ENCODE data around the gene ATG2A. TPM values are rescaled to one million over a fixed set of nuclear protein-coding genes. Genes with fewer than 3 reads are reported as not detected.

The ATG2A gene
- total and polyA plus RNA-seq, 12 donors, result 3.6 to 43.5 (median 33.1) TPM

DNA sequence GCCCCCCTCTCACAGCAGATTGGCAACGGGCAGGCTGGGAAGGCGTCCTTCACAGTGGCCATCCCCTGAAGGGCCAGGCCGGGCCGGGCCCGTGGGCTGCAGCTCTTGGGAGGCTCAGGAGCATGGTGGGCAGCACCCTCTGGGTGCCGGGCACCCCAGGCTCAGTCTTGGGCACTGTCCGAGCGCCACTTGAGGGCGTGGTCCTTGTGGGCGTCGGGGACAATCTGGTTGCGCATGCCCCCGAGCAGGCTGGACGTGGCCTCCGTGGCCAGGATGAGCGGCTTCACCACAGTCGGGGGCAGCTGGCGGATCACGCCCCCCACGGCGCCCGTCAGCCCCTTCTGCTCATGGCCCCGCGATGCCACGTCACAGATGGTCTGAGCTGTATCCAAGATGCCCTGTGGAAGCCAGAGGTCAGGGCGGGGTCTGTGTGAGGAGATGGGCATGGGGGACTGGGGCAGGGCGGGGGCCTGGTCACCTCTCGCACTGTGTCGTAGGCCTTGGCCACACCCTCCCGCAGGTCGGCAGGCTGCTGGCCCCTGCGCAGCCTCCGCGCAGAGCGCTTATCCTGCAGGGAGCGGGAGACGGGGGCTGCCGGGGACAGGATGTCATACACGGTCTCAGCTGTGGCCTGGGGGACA, 22.1 kb downstream of the ATG2A start:
- H3K36me3 ChIP-seq (replicated peaks in 1 of 2), result peaks cover 0 to 32% of the 10 kb centered on the region in 2 donors
- no peak overlapping the region for H3K27ac ChIP-seq
- no peak for TF ChIP-seq POLR2A (IDR thresholded peaks at IDR 0.05)
- TF ChIP-seq, protein P1, sequence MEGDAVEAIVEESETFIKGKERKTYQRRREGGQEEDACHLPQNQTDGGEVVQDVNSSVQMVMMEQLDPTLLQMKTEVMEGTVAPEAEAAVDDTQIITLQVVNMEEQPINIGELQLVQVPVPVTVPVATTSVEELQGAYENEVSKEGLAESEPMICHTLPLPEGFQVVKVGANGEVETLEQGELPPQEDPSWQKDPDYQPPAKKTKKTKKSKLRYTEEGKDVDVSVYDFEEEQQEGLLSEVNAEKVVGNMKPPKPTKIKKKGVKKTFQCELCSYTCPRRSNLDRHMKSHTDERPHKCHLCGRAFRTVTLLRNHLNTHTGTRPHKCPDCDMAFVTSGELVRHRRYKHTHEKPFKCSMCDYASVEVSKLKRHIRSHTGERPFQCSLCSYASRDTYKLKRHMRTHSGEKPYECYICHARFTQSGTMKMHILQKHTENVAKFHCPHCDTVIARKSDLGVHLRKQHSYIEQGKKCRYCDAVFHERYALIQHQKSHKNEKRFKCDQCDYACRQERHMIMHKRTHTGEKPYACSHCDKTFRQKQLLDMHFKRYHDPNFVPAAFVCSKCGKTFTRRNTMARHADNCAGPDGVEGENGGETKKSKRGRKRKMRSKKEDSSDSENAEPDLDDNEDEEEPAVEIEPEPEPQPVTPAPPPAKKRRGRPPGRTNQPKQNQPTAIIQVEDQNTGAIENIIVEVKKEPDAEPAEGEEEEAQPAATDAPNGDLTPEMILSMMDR (IDR thresholded peaks at IDR 0.05), result no peak
- no peak for DNase-seq
- no peaks in the 10 kb centered on the region for H3K27me3 ChIP-seq
- H3K4me3 ChIP-seq, result no peak overlapping the region
- H3K4me1 ChIP-seq (replicated peaks in 1 of 2), result peaks cover 0 to 6% of the 10 kb centered on the region in 2 donors
- 83 to 87% (median 84%) methylated on average over 21 to 39 of the region's 39 CpGs; no CpG with 5 or more reads in 1 of the 4 donors for WGBS, 4 donors
- no peaks in the 10 kb centered on the region for H3K9me3 ChIP-seq (replicated peaks in 1 of 3)
- intact Hi-C loops (cut with DNase I), result loop anchor here (5.0 kb wide), 1 partner anchor 48 kb away; no protein-coding TSS in a partner anchor

DNA sequence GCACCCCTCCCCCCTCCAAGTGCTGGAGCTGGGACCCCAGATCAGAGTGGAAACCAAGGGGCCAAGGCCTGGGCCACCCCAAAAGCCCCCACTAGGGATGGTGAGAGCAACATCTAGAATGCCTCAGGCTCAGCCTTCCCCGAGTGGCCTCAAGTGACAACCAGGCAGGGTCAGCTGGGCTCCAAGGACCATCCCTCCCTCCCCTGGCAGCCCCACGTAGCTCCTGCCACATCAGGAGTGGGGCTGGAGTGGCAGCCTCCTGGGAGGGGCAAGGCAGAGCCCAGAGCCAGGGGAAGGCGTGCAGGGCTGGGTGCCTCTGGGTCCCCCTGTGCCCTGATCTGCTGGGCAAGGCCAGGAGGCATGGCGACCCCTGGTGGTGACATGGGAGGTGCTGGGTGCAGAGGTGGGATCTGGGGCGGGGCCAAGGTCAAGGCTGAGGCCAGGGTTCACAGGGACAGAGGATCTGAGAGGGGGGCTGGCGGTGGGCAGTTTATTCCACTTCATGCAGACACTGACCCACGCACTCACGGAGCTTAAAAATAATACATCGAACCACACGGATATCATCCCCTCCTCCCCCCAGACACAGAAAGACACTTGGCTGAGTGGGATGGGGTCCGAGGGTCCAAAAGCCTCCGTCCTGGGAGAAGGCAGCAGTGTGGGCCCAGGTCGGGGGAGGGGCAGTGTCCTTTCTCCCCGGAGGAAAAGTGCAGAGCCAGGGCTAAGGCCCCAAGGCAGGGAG, 22.8 kb downstream of the ATG2A start:
- H3K27me3 ChIP-seq, result no peaks in the 10 kb centered on the region
- peak; percentile 80 to 90 (median 85) for DNase-seq
- peaks cover 0 to 31% of the 10 kb centered on the region in 2 donors for H3K36me3 ChIP-seq (replicated peaks in 1 of 2)
- H3K9me3 ChIP-seq (replicated peaks in 1 of 3), result no peaks in the 10 kb centered on the region
- H3K4me1 ChIP-seq (replicated peaks in 1 of 2), result peaks cover 0 to 6% of the 10 kb centered on the region in 2 donors
- H3K4me3 ChIP-seq, result no peak overlapping the region
- 16 to 34% (median 27%) methylated on average over 6 to 14 of the region's 14 CpGs for WGBS, 4 donors
- TF ChIP-seq, protein P1 (IDR thresholded peaks at IDR 0.05), result peak; percentile 81 to 95 (median 89)
- TF ChIP-seq POLR2A (IDR thresholded peaks at IDR 0.05), result no peak
- H3K27ac ChIP-seq, result no peak overlapping the region
- intact Hi-C loops (cut with DNase I), result loop anchor here (5.0 kb wide), 1 partner anchor 47 kb away; no protein-coding TSS in a partner anchor

DNA sequence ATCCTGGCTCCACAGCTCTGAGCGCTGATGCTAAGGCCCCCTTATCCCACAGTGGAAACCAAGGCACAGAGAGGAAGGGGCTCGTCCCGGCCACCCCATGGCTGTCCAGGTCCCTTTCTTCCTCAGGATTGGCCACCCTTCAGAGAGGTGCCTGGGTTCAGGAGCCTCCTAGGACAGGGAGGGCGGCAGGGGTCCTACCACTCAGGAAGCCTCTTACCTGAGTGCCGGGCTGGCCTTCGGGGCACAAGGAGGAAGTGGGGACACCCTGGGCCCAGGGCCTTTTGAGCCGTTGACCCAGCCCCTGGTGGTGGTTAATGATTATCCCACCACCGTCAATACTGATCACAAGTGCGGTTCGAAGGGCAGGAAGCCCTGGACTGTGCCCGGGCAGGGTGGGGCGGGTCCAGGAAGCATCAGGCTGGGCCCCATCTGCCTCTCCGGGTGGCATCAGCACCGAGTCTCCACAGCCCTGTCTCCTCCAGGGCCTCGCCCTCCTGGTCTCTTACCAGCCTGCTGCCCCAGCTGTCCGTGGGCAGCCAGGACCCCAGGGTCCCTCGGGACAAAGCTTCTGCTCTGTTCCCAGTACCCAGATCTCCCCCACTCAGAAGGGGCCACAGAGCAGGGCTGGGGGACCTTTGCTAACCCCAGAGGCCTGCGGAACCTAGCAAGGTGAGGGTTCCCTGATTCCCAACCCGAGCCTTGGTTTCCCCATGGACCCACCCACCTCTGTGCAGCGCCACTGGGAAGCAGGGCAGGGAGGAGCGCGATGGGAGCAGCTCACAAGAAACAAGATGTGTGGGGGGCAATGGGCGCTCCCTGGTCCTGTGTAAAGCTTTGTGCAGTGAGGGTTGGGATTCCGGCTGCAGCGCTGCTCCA, 23.6 kb downstream of the ATG2A start:
- intact Hi-C loops (cut with DNase I), result loop anchor here (5.0 kb wide), 1 partner anchor 46 kb away; no protein-coding TSS in a partner anchor
- DNase-seq, result no peak
- H3K27me3 ChIP-seq, result no peaks in the 10 kb centered on the region
- peaks cover 0 to 6% of the 10 kb centered on the region in 2 donors for H3K4me1 ChIP-seq (replicated peaks in 1 of 2)
- H3K27ac ChIP-seq, result no peak overlapping the region
- WGBS, 4 donors, result 70 to 87% (median 74%) methylated on average over 9 to 25 of the region's 25 CpGs
- H3K4me3 ChIP-seq, result no peak overlapping the region
- TF ChIP-seq, protein P1 (IDR thresholded peaks at IDR 0.05), result peak in 1 of 6 experiments; percentile 10
- no peak for TF ChIP-seq POLR2A (IDR thresholded peaks at IDR 0.05)
- no peaks in the 10 kb centered on the region for H3K9me3 ChIP-seq (replicated peaks in 1 of 3)
- H3K36me3 ChIP-seq (replicated peaks in 1 of 2), result peaks cover 0 to 25% of the 10 kb centered on the region in 2 donors

Data from adrenal gland (tissue), 12 donors.